Activated gamma-delta T cell treated with anti-CD3 and anti-CD28 coated beads, Interleukin-2, amount 50 U/mL, for 16 hours (primary cell): Measurements from ENCODE around the gene TBX15.
"Not testable (repeated sequence)": the region's sequence is repeated elsewhere in the genome, so short reads cannot be mapped to it uniquely, and the experiment has no call there.

Experiments used
- DNase-seq: peaks from one replicate; pipeline ENCODE4 v3.0.0-alpha.2; 2020; ENCODE audit warnings: low read depth

The TBX15 gene

DNA sequence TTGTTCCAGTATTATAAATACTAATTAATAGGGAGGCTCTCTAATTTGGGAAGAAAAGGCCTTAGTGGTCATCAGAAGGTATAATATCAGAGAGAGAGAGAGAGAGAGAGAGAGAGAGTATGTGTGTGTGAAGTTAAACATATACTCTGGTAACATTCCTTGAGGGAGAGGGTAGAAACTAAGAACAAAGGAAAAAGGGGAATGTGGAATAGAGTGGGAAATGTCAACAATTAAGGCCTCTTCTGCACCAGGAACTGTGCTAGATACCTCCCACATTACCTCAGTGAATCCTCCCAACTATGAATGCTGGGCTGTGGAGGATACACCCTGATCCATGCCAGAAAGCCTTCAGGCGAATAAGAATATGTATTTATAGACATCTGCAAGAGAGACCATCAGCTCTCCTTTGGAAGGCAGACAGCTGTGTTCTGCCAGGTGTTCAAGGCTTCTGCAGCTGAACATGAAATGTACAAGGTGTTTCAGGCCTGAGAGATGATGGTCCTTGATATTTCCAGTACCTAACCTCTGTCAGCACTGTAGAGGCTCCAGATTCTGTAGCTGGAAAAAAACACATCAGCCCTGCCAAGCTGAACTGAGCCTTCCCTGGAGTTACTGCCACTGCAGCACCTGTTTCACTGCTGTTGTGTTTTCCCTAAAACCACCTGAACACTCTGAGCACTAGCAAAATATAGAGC, 29.1 kb downstream of the TBX15 start:
- DNase-seq, result no peak

DNA sequence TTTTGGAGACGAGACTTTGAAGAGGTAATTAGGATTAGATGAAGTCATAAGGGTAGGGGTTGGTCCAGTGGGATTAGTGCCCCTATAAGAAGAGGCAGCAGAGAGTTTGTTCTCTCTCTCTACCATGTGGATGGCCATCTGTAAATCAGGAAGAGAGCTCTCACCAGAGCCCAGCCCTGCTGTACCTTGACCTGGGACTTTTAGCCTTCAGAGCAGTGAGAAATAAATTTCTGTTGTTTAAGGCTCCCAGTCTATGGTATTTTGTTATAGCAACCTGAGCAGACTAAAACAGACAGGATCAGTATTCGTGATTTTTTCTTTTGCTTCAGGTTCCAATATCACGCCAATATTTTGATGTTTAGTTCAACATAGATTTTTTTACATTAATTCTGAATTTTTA, 30.0 kb downstream of the TBX15 start:
- DNase-seq, result no peak

DNA sequence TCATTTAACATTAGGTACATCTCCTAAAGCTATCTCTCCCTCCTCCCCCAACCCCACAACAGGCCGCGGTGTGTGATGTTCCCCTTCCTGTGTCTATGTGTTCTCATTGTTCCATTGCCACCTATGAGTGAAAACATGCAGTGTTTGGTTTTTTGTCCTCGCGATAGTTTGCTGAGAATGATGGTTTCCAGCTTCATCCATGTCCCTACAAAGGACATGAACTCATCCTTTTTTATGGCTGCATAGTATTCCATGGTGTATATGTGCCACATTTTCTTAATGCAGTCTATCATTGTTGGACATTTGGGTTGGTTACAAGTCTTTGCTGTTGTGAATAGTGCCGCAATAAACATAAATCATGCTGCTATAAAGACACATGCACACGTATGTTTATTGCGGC, 30.6 kb downstream of the TBX15 start:
- not testable (repeated sequence) for DNase-seq

DNA sequence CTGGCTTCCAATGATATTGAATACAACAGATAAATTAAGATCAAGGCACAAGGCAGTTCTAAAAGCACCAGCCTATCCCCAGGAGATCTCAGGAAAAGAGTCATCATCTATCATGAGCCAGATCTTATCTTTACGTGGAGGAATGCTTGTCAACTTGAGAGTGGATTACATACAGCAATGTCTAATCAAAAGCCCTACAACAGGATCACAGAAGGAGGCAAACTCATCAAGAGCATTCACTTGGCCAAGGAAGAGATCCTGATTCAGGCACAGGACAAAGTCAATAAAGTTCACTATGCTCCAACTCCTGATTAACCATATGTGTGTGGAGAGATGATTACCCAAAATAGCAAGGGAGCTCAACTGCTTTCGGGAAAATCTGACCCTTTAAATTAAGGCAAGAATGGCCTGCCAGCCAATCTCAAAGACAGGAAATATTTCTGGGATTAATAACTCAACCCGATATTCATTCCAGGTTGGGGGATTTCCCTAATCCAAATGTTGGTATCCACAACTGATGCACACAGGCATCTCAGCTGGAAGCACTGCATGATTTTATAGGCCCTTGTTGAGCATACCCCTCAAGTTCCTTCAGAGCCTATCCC, 33.7 kb downstream of the TBX15 start:
- no peak for DNase-seq

DNA sequence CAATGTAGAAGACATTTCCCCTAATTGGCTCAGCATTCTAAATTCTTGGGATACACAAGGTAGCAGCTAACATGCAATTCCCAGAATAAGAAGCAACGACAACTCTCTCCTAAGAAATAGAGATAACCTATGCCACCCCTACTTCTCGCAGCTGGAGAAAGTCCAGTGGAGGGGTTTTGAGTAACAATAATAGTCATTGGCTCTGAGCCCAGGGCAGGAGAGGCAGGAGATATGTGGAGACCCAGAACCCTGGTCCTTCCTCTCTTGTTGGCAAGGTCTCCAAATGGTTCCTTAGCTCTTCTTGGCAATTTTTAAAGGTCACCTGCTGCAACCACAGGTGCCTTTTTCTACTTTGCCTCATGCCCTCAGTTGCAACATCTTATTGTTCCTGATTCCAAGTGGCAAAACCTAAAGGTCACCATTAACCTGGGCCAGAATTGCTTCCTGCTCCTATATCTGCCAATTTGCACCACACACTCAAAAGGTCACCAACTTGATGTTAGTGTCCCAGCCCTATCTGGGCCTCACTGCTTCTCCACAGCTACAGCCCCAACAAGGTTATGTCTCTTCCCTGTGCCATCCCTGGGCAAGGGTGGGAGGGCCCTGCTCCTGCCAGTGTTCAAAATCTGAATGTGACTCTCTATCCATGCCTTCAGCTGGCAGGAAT, 36.7 kb downstream of the TBX15 start:
- no peak for DNase-seq

DNA sequence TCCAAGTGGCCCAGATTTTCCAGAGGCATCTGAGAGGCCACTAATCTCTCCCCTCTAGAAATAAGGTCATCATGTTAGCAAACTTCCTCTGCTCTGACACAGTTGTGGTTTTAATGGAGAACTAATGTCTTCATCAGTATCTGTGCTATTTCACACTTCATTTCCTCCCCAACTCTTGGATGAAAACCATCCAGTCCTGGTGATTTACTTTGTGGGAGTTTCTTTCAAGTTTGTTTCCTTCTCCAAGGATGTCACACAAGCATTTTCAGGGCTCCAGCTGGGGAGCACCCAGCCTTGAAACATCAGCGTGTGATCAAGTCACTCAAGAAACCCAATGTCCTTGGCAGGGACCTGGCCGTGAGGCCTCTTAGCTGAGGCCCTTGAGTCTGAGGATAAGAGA, 38.8 kb downstream of the TBX15 start:
- DNase-seq, result no peak

DNA sequence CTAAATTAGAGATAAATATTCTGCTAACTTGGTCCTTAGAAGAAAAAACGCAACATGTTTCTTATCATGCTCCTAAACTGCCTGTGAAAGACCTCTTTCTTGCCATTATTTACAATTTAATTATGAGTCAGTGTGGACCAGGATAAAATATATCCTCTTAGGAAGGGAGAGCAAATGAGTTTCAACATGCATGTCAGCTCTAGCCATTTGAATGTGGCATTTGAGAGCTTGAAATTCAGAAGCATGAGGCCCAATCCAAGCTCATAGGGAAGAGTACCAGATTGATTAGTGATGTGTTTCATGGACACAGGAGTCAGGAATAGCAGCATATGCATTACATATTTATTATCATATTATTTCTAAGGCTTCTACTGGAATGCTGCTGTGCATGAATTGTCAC, 39.3 kb downstream of the TBX15 start:
- no peak for DNase-seq

DNA sequence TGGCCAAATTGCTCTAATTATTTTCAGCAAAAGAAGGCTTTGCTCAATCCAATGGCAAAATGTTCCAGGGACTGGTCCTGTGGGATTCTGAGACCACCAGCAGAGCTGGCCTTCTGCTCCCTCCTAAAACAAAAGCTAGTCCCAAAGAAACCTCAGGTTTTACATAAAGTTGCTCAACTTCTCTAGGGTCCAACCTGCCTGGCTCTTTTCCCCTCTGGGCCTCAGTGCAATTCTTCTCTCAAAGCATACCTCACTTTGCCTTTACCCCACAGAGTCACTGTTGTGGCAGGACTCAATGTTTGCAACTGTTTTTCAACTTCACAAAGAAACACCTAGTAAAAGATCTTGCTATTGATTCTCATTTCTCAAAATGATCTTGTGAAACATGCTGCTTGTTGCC, 39.8 kb downstream of the TBX15 start:
- DNase-seq, result no peak

DNA sequence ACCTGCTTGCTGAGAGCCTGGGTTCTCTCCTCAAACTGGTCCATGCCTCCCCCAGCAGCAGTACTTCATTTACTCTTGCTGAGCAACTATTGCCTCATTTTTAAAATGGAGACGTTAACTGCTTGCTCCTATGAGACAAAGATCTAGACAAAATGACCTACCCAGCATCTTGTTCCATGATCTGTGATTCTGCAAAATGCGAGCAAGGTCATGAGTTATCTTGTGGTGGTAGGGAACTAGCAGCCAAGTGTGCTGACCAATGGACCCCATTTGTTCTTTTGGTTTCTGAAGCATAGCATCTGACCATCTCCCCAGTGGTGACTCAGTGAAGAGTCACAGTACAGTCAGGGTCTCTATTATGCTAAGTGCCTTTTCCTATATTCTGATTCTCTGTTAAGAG, 40.4 kb downstream of the TBX15 start:
- no peak for DNase-seq

DNA sequence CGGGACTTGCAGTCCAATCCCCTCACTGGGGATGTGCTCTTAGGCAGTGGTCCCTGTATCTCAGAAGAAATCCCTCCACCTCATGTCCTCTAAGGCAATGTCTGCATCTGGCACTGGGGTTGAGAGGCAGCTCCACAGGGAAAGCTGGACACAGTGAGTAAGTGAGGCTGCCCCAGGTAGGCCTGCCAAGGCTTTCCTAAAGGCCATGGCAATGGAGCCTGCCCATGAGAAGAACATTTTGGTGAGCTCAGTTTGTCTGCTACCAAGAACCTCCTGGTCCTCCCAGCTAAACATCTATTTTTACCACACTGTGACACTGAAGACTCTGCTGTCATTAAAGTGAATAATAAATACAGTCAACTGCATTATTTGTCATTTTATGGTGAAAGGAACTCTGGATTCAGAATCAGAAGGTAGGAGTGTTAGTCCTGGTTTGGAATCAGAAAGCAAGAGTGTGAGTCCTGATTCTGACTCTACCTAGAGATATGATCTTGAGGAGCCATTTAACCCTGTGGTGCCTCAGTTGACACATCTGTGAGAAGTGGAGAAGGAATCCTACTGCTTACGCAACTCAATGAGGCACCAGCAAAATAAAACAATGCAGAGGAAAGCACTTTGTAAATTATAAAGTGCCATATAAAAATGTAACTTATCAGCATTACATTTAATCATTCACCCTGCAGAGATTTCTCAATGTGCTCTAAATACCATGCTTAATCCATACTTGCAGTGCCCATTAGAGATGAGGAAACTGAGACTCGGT, 41.0 kb downstream of the TBX15 start:
- DNase-seq, result no peak

DNA sequence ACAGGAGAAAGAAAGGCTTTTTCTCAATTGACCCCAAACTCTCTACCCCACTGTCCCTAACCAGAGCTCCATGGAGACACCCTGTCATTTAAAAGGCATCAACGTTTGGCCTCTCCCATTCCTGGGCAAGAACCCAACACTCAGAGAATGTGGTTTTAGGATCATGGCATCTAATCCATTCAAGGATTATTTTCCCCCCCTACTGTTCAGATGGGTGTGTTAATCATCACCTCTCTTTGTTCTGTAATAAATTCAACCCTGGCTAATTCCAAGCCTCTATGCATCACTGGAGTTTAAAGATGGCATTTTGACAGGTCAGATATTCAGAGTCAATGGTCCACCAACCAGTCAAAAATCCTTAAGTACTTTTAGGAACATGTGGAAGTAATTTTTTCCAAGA, 42.7 kb downstream of the TBX15 start:
- no peak for DNase-seq

DNA sequence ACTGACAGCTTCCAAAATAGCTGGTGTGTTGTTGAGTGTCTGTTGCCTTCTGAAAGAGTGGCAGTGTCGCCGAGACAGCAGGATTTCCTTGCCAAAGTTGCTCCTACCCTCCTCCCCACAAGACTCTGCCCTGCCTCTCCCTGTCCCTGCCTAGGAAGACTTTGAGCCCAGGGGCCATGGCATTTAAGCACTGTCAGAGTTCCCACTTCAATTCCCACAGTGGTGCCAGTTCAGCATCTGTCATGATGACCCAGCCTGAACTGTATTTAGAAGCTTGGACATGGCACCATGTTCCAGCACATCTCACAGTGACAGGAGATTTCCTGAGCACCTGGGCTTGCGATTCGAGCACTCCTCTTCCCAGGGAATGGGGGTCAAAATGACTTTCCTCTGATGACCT, 43.6 kb downstream of the TBX15 start:
- DNase-seq, result no peak

DNA sequence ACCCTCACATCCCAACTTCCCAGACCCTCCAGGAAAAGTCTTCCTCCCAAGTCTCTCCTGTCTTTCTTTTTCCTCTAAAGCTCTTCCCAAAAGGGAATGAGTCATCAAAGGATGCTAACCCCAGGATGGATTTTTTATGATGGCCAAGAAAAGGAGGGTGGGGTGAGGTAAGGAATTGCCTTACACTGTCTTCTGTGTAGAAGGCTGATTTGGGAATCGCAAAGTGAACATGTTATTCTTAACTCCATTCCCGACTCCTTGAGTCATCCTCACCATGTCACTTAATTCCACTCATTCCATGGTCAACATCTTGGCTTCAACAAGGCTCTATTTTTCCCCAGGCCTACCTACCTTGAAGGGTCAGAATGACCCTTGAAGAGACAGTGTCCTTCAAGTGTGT, 44.0 kb downstream of the TBX15 start:
- no peak for DNase-seq

DNA sequence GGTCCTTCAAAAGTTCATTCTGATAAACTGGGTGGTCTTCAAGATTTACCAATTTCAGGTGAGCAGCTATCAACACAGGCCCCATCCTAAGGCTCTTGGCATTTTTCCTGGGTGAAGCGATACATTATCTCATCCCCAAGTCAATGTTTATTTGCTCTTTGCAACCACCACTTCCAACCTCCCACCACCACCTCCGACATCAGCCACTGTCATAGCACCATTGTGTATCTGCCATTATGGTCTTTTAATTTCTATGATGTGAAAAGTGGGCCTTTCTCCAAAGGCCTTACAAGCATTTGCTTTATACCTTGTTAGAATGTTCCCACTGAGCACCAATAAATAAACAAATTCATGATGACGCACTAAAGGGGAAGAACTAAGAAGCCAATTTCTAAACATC, 47.2 kb downstream of the TBX15 start:
- DNase-seq, result no peak

DNA sequence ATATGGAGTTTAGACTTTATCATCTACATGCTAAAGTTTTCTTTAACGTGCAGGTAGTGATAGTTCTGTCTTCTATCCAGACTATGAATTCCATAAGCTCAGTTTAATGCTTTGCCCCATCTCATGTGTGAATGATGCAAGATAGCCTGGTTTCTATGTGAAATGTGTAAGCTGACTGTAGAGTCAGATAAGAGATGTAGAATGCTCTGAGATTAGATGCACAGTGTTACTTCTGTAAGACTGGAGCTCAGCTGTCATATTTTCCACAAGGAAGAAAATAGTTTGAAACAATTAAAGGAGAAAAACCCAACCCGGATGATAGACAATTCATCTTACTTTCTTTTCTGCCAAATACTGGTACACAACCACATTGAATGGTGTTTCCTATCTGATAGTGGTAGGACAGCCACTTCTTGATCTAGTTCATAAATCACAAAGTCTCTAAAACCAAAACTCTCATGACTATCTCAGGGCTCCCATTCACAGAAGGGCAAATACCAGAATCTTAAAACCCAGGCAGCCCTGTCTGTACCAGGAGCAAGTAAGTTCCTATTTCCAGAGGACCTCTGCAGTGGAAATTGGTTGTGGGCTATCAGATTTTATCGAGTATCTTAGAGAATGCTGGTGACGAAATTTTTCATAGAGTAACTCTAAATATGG, 50.6 kb downstream of the TBX15 start:
- DNase-seq, result no peak

DNA sequence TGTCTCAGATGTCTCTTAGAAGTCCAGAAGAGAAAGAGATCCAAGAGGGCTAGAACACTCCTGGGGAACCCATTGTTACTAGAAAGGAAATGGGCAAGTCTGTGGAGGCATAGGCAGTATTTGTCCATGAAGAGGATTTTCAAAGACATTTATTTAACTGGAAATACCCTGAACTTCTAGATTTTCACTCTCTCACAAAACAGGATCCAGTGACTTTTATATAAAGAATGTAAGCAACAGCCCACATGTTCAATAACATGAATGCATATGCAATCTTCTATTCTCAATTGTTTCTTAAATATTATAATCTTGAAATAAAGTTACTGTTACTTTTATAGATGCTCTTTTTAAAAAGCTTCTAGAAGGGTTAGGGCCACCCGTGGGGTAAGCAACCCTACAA, 53.4 kb downstream of the TBX15 start:
- no peak for DNase-seq

DNA sequence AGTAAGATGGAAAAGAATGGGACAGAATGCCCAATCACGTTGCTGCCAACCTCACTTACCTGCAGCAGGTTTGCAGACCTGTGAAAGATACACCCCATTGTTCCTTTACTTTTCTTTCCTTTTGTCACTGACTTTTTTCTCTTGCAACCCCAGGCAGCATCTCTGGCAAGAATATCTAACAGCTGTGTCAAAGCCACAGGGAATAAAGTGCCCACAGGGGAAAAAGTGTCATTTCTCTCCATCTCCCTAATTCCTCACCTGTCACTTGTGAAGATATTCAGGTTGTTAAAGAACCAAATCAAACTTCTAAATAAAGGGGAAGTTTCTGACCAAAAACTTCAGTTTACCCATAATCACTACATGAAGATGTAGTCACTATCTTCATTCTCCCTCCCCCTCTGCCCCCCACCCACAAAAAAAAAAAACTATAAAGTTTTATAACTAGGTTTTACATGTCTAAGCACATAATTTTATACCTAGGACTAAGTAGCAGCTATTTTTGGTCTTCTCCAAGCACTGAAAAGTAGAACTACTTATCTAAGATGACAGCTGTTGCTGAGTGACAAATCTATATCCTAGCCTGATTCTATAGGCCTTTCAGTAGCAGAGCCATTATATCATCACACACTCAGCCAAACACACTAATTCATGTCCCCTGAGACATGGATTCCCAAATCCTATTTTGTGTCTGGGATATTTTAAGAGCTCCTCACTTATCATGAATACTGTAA, 54.9 kb downstream of the TBX15 start:
- no peak for DNase-seq

DNA sequence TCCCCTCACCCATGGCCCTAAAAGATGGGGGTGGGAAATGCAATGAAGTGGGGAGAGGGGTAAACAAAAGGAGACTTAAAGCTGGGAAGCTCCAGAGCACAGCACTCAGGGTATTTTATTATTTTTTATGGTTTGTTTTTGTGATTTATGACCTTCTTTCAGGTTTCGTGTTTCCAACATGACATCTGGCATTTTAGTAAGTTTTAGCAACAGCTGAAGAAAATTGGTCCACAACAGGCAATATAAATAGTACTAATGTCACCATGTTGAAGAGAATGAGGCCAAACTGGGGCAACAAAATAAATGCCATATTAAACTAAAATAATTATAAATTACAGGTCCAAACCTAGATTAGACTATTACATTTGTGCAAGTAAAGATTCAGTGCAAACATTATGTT, 56.3 kb downstream of the TBX15 start:
- DNase-seq, result no peak

DNA sequence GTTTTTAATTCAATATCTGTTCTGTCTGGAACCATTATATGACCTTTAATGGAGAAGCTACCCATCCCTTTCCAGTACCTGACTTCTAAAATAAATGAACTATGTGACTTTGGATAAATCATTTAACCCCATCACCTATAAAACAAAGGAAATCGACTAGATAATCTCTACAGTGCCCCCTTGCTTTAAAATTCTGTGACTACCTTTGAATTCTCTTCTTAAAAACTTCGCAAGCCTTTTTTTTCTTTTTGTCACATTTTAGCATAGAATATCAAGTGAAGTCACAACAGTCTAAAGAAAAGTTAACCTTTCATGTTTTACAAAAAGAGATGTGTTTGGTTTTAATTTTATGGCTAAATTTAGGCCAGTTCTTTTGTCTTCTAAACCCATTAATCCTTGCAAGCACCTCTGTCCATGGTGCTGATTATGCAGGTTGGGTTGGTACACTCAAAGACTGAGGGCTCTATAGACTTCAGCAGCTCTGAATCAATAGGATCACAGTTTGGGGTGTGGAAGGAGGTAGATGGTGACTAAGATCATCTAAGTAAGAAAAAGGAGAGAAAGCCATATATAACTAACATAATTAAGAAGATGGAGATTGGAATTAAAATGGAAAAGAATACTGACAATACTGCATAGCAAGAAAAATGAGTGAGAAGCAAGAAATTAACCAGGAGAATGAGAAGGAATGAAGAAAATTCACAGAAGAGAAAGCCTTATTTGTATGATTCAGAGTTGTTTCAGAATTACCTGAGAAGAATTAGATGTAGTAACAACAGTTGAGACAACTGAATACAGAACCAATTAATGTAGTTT, 59.2 kb downstream of the TBX15 start:
- no peak for DNase-seq

DNA sequence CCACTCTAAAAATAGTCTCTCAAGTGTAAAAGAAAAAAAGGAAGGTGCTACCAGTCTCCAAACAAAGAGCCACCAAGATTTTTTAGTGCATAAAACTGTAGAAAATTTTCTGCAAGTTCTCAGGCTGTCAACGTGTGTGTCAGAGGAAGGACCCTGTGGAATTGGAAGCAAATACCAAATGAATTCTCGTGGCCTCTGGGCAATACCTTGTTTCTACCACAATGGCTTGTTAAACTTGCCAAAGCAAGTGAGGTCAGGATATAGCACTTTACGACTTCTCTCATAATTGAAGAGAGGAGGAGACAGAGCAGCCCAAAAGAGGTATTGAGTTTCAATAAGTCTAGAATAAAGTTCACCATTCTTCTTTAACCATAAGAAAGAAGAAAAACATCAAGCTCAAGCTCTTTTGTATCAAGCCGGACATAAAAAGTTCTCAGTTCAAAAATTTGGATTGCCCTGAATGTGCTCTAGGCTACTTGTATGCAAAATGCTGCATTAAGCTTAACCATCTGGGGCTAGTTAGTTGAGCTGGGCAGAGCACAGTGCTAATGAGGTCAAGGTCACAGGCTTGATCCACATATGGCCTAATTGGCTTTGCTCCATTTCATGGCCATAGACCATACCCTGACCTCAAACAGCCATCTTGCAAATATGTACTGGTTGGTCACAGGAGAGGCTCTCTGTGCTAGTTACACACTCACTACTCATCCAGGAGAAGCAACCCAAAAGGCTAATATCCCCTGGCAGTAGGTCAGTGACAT, 60.5 kb downstream of the TBX15 start:
- no peak for DNase-seq
